Stimulated activated naive CD4-positive, alpha-beta T cell (primary cell): ENCODE measurements around the gene CTSC.

Experiments used
- DNase-seq, 6 experiments: peaks; one replicate each; lab custom pipeline; 2025; lab: John Stamatoyannopoulos, UW

The CTSC gene

GRCh38 chr11:88337181-88337986, at the start of gene CTSC:
Gene CTSC, minus strand, starts transcription at chr11:88337736. Its CDS starts 64 bp downstream, at chr11:88337672.
- DNase-seq = peak; percentile 63 to 87 (median 76)

- no peak for DNase-seq
Observed at GRCh38 chr11:88384669-88385005, 47.1 kb upstream of the CTSC start.

GRCh38 chr11:88384004-88384668, 46.6 kb upstream of the CTSC start:
- no peak for DNase-seq

- DNase-seq = no peak
Observed at GRCh38 chr11:88383447-88383846, 45.9 kb upstream of the CTSC start.

GRCh38 chr11:88379130-88379529, 41.6 kb upstream of the CTSC start:
- DNase-seq = no peak

- DNase-seq = no peak
Observed at GRCh38 chr11:88378422-88379066, 41.0 kb upstream of the CTSC start.

GRCh38 chr11:88377646-88378045, 40.1 kb upstream of the CTSC start:
- no peak for DNase-seq

- no peak for DNase-seq
Observed at GRCh38 chr11:88377144-88377543, 39.6 kb upstream of the CTSC start.

- DNase-seq = no peak
Observed at GRCh38 chr11:88375927-88376470, 38.5 kb upstream of the CTSC start.

- DNase-seq = no peak
Observed at GRCh38 chr11:88370782-88371181, 33.2 kb upstream of the CTSC start.

- DNase-seq = peak in 4 of 6 experiments; percentile 3 to 56 (median 49)
Observed at GRCh38 chr11:88367310-88367709, 29.8 kb upstream of the CTSC start.

- DNase-seq = no peak
Observed at GRCh38 chr11:88363648-88364065, 26.1 kb upstream of the CTSC start.

GRCh38 chr11:88363004-88363403, 25.5 kb upstream of the CTSC start:
- no peak for DNase-seq

- no peak for DNase-seq
Observed at GRCh38 chr11:88360141-88360540, 22.6 kb upstream of the CTSC start.

GRCh38 chr11:88359541-88359940, 22.0 kb upstream of the CTSC start:
- peak in 2 of 6 experiments; percentile 13 to 21 for DNase-seq

GRCh38 chr11:88359114-88359513, 21.6 kb upstream of the CTSC start:
- DNase-seq = no peak

GRCh38 chr11:88358040-88358431, 20.5 kb upstream of the CTSC start:
- no peak for DNase-seq

- no peak for DNase-seq
Observed at GRCh38 chr11:88357323-88358039, 19.9 kb upstream of the CTSC start.

GRCh38 chr11:88355887-88356286, 18.4 kb upstream of the CTSC start:
- no peak for DNase-seq

GRCh38 chr11:88354912-88355311, 17.4 kb upstream of the CTSC start:
- DNase-seq = no peak

GRCh38 chr11:88353835-88354496, 16.4 kb upstream of the CTSC start:
- no peak for DNase-seq

GRCh38 chr11:88353386-88353785, 15.8 kb upstream of the CTSC start:
- DNase-seq = no peak
